K562 (cell line): Measurements from ENCODE around the gene ATF6B. TPM values are rescaled to one million over a fixed set of nuclear protein-coding genes. Genes with fewer than 3 reads are reported as not detected.
A peak's percentile ranks its signal among the peaks of the same experiment; 100 is the strongest.

Experiments
- ARHGAP35 ChIP-seq: fragments of 450-650 bp; IDR thresholded peaks from 2 replicates; pipeline ENCODE4 v1.6.1; 2018; ENCODE audit not compliant: partially characterized antibody
- ARID2 ChIP-seq: fragments of 450-650 bp; IDR thresholded peaks from 2 replicates; pipeline ENCODE4 v1.6.1; 2017; ENCODE audit warnings: antibody characterized with exemption, mild to moderate bottlenecking
- BCL6 ChIP-seq: fragments of 250-450 bp; sonication (Bioruptor Pico); IDR thresholded peaks from 2 replicates; pipeline ENCODE4 v1.4.0; 2020
- BMI1 ChIP-seq: fragments of 150-350 bp; IDR thresholded peaks from 2 replicates; pipeline ENCODE4 v1.6.1; 2014; ENCODE audit warnings: low read length
- CBFA2T3 ChIP-seq: fragments of 450-650 bp; IDR thresholded peaks from 2 replicates; pipeline ENCODE4 v1.6.1; 2017
- CHCHD3 ChIP-seq: fragments of 250-450 bp; sonication (Bioruptor Pico); IDR thresholded peaks from 2 replicates; pipeline ENCODE4 v2.1.2; 2022; ENCODE audit warnings: mild to moderate bottlenecking
- CHD1 ChIP-seq: fragments of 200-600 bp; sonication (generic); IDR thresholded peaks from one replicate; pipeline ENCODE4 v1.6.1; 2012; ENCODE audit warnings: mild to moderate bottlenecking, moderate library complexity, low read length, inconsistent platforms
- CTCF ChIP-seq, 3 experiments: IDR thresholded peaks in 2 of 3; conservative IDR thresholded peaks in 1 of 3; 2 replicates each; pipeline ENCODE4 v1.5.1; 2011 to 2012; ENCODE audit warnings: low read length in 3 of 3, mild to moderate bottlenecking in 3 of 3, control low read depth in 2 of 3, improper control_type of control experiment in 1 of 3, inconsistent platforms in 1 of 3, low read depth in 1 of 3, mixed read lengths in 1 of 3, moderate library complexity in 1 of 3; ENCODE audit not compliant: insufficient read depth in 2 of 3
- DLX4 ChIP-seq: fragments of 250-450 bp; sonication (Bioruptor Pico); IDR thresholded peaks from 2 replicates; pipeline ENCODE4 v1.6.1; 2021; ENCODE audit warnings: mild to moderate bottlenecking
- DMBX1 ChIP-seq: fragments of 250-450 bp; sonication (Bioruptor Pico); IDR thresholded peaks from 2 replicates; pipeline ENCODE4 v1.8.0; 2022; ENCODE audit warnings: inconsistent platforms, mild to moderate bottlenecking, moderate library complexity, borderline replicate concordance
- HNRNPH1 ChIP-seq: fragments of 200-400 bp; formaldehyde crosslinking; optimal IDR thresholded peaks from 2 replicates; pipeline ENCODE3; 2017; ENCODE audit warnings: low read depth, mild to moderate bottlenecking, low read length, moderate library complexity
- JUNB ChIP-seq: fragments of 450-650 bp; formaldehyde crosslinking; conservative IDR thresholded peaks from 2 replicates; pipeline ENCODE4 v1.4.0; 2020; ENCODE audit warnings: mild to moderate bottlenecking
- KDM5B ChIP-seq: fragments of 200-600 bp; sonication (generic); IDR thresholded peaks from 2 replicates; pipeline ENCODE4 v1.6.1; 2012; ENCODE audit warnings: low read depth, mild to moderate bottlenecking, moderate library complexity, low read length, control low read depth, inconsistent platforms; ENCODE audit not compliant: insufficient replicate concordance
- KLF1 ChIP-seq: fragments of 450-650 bp; IDR thresholded peaks from 2 replicates; pipeline ENCODE4 v1.6.1; 2016; ENCODE audit warnings: missing genetic modification characterization, missing compliant biosample characterization
- KLF10 ChIP-seq: fragments of 250-450 bp; sonication (Bioruptor Pico); IDR thresholded peaks from 2 replicates; pipeline ENCODE4 v1.6.1; 2021; ENCODE audit warnings: matching md5 sums
- KLF13 ChIP-seq: fragments of 450-650 bp; IDR thresholded peaks from 2 replicates; pipeline ENCODE4 v1.6.1; 2016; ENCODE audit warnings: missing genetic modification characterization, low read depth, mild to moderate bottlenecking, missing compliant biosample characterization, moderate library complexity, borderline replicate concordance
- LCOR ChIP-seq: sonication (generic); formaldehyde crosslinking; IDR thresholded peaks from 2 replicates; pipeline ENCODE4 v1.8.0; 2022; ENCODE audit warnings: mild to moderate bottlenecking, missing genetic modification reagents
- MBD2 ChIP-seq: sonication (generic); IDR thresholded peaks from 2 replicates; pipeline ENCODE4 v1.6.1; 2016; ENCODE audit warnings: low read depth, borderline replicate concordance
- MTA2 ChIP-seq: fragments of 450-650 bp; IDR thresholded peaks from 2 replicates; pipeline ENCODE4 v1.6.1; 2016; ENCODE audit warnings: low read depth
- RBM34 ChIP-seq: fragments of 200-400 bp; formaldehyde crosslinking; IDR thresholded peaks from 2 replicates; pipeline ENCODE4 v1.6.1; 2018; ENCODE audit warnings: low read length, borderline replicate concordance; ENCODE audit not compliant: insufficient read depth
- ZFP36 ChIP-seq: fragments of 150-350 bp; IDR thresholded peaks from 2 replicates; pipeline ENCODE4 v1.6.1; 2018; ENCODE audit warnings: low read length, low read depth; ENCODE audit not compliant: partially characterized antibody
- ZFPM2 ChIP-seq: fragments of 250-450 bp; sonication (Bioruptor Pico); IDR thresholded peaks from 2 replicates; pipeline ENCODE4 v1.5.1; 2022; ENCODE audit warnings: mild to moderate bottlenecking
- ZNF140 ChIP-seq: fragments of 250-450 bp; sonication (Bioruptor Pico); IDR thresholded peaks from 2 replicates; pipeline ENCODE4 v1.8.0; 2021; ENCODE audit warnings: moderate library complexity, mild to moderate bottlenecking, inconsistent platforms
- ZNF212 ChIP-seq: fragments of 450-650 bp; formaldehyde crosslinking; IDR thresholded peaks from 2 replicates; pipeline ENCODE4 v1.4.0; 2020; ENCODE audit warnings: mild to moderate bottlenecking
- ZNF408 ChIP-seq: fragments of 250-450 bp; sonication (Bioruptor Pico); IDR thresholded peaks from 2 replicates; pipeline ENCODE4 v1.4.0; 2020; ENCODE audit warnings: low read depth, mild to moderate bottlenecking, moderate library complexity
- ZNF511 ChIP-seq: sonication (generic); formaldehyde crosslinking; IDR thresholded peaks from 2 replicates; pipeline ENCODE4 v1.8.0; 2022; ENCODE audit warnings: mild to moderate bottlenecking, missing genetic modification reagents
- polyA plus RNA-seq, 8 experiments: library from polyadenylated mRNA; depleted of rRNA in 4 of 8; stranded (reverse) in 5 of 8; unstranded in 3 of 8; fragments of >200 nt; fragmentation: Nextera tagmentation in 2 of 8; fragmentation: Illumina TruSeq in 1 of 8; extraction: Ambion mirVana in 2 of 8; extraction: Trizol in 1 of 8; gene quantifications; 2 replicates each; pipeline versions ENCODE4 v1.2.1 to v1.2.3, GENCODE V29; 2011 to 2014; ENCODE audit warnings: inconsistent platforms in 1 of 8, missing spikeins in 1 of 8
- total RNA-seq, 7 experiments: library from RNA; depleted of rRNA in 6 of 7; stranded (reverse); fragments of >200 nt in 6 of 7; fragmentation: Illumina TruSeq in 2 of 7; extraction: Trizol in 2 of 7; gene quantifications; 2 replicates each; pipeline versions ENCODE4 v1.2.1 to v1.2.3, GENCODE V29; 2011 to 2021; ENCODE audit warnings: low replicate concordance in 1 of 7
- TF ChIP-seq, protein P1 (sequence below): fragments of 450-650 bp; conservative IDR thresholded peaks from 2 replicates; pipeline ENCODE4 v1.6.1; 2016; ENCODE audit warnings: missing genetic modification characterization, low read depth, mild to moderate bottlenecking, control low read depth, missing compliant biosample characterization

Gene ATF6B
- total and polyA plus RNA-seq, 9 of the 15 experiments (the other 6 are each of a cell fraction or from before 2014, with no cell fraction given), result 20.7 to 131 (median 31.7) TPM

DNA sequence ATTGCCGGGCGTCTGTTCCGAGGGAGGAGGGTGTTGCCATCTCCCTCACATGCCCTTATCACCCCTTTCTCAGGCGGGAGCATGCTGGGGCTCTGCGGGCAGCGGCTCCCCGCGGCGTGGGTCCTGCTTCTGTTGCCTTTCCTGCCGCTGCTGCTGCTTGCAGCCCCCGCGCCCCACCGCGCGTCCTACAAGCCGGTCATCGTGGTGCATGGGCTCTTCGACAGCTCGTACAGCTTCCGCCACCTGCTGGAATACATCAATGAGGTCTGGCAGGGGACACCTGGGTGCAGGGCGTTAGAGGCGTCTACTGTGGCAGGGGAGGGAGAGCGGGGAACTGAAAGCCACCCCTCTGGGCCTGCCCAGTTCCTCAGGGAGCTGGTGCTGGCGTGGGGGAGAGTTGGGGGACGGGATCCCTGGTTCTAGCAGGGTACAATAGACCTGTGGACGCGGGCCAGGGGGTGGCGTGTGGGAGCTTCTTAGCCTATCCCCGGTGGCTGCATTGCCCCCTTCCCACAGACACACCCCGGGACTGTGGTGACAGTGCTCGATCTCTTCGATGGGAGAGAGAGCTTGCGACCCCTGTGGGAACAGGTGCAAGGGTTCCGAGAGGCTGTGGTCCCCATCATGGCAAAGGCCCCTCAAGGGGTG lies 26.6 kb upstream of the ATF6B start (continued):
- no peak for TF ChIP-seq KLF13 (tag)
- no peak for TF ChIP-seq CHD1
- TF ChIP-seq BCL6 (CRISPR knock-in tag), result no peak
- TF ChIP-seq ZNF212 (CRISPR knock-in tag), result no peak
- no peak for TF ChIP-seq KLF10 (CRISPR knock-in tag)
- TF ChIP-seq ZNF140, result no peak
- TF ChIP-seq BMI1, result no peak
- no peak; the same call in none of the 2 replicates for TF ChIP-seq ZNF511 (CRISPR knock-in tag)
- no peak for TF ChIP-seq RBM34
- TF ChIP-seq ZFP36, result no peak
- 0 out of 2 replicates have a peak, but pooled peaks have one; percentile 6 for TF ChIP-seq CHCHD3 (CRISPR knock-in tag)
- no peak for TF ChIP-seq HNRNPH1
- TF ChIP-seq MTA2, result 0 out of 2 replicates have a peak, but pooled peaks have one; percentile 23
- TF ChIP-seq ARID2, result peak; percentile 87
- TF ChIP-seq, protein P1, sequence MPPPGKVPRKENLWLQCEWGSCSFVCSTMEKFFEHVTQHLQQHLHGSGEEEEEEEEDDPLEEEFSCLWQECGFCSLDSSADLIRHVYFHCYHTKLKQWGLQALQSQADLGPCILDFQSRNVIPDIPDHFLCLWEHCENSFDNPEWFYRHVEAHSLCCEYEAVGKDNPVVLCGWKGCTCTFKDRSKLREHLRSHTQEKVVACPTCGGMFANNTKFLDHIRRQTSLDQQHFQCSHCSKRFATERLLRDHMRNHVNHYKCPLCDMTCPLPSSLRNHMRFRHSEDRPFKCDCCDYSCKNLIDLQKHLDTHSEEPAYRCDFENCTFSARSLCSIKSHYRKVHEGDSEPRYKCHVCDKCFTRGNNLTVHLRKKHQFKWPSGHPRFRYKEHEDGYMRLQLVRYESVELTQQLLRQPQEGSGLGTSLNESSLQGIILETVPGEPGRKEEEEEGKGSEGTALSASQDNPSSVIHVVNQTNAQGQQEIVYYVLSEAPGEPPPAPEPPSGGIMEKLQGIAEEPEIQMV (tag), result no peak
- TF ChIP-seq JUNB, result no peak
- peak; percentile 79 to 94 (median 83) for TF ChIP-seq CTCF (IDR thresholded peaks at IDR 0.05 in 2 of 3, conservative IDR thresholded peaks at IDR 0.05 in 1 of 3; ENCODE audit: insufficient read depth in 2 of 3, low read depth in 1 of 3, low read length in 3 of 3)
- no peak for TF ChIP-seq KLF1 (tag)
- peak; percentile 79 for TF ChIP-seq CBFA2T3
- no peak for TF ChIP-seq MBD2
- TF ChIP-seq ZNF408 (CRISPR knock-in tag), result no peak
- no peak; the same call in 1 of the 2 replicates for TF ChIP-seq LCOR
- TF ChIP-seq KDM5B, result peak; percentile 48
- no peak for TF ChIP-seq ZFPM2 (CRISPR knock-in tag)
- TF ChIP-seq ARHGAP35, result no peak
- no peak for TF ChIP-seq DMBX1
- TF ChIP-seq DLX4 (CRISPR knock-in tag), result no peak
